Retinal pigment epithelial cell (primary cell): ENCODE measurements around the gene RGCC.

Experiments
- DNase-seq: peaks from one replicate; pipeline ENCODE4 v3.0.0-alpha.2; 2010; ENCODE audit warnings: low read depth
- H3K4me3 ChIP-seq: 2 replicates; pipeline ENCODE4 v1.5.1; 2011; ENCODE audit warnings: mild to moderate bottlenecking, low read length, control low read depth, moderate library complexity
- CTCF ChIP-seq: conservative IDR thresholded peaks from 2 replicates; pipeline ENCODE4 v1.5.1; 2011; ENCODE audit warnings: low read depth, low read length, control low read depth, inconsistent platforms

Gene RGCC

GRCh38 chr13:41491436-41491835, 34.1 kb downstream of the RGCC start:
- H3K4me3 ChIP-seq, result no peak overlapping the region
- no peak for DNase-seq
- TF ChIP-seq CTCF, result no peak

DNA sequence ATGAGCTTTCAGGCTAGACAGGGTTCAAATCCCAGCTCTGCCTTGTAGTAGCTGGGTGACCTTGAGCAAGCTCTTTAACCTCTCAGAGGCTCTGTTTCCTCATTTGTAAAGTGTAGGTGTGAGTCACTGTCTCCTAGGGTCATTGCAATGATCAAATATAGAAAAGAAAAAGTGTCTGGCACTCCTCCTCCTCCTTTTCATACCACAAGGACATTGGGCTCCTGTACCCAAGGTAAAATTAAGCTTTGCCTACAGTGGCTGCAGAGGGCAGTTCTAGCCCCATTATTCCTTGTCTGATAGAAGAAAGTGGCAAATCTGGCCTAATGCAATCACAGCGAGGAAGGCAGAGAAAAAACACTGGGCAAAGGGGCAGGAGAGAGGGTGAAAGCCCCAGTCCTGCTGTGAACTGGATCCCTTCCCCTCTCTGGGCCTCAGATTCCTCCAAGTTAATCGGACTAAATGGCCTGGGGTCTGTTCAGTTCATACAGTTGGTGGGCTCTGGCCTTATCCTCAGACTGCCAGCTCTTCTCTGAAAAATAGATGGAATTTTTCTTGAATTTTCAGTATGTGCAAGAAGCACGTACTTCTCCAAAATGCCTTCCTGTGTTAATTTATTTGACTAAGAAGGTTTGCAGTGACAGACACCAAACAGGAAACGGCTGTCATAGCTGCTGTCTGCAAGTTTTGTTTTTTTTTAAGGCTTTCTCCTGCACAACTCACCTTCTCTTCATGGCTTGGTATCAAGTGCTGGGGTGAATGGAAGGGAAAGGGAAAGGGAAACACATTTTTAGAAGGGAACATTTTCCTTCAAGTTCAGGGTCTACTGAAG, 35.3 kb downstream of the RGCC start:
- DNase-seq, result no peak
- no peak overlapping the region for H3K4me3 ChIP-seq
- TF ChIP-seq CTCF, result no peak

DNA sequence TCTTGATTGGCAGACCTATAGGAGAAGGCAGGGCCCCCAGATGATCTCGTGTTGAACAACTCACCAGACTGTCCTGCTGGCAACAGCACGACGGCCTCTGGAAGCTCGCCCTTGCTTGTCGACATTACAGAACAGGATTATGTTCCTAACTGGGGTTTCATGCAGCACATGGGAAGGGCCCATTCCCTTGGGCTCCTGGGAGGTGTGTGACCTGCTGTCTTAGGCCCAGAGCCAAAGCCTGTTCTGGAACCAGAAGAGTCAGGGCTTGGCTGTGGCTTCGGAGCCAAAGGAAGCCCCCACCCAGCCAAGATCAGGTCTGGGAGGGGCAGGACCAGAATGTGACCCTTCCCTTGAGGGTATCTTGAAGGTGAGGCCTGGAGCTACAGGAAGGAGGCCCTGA, 36.9 kb downstream of the RGCC start:
- H3K4me3 ChIP-seq, result no peak overlapping the region
- no peak for TF ChIP-seq CTCF
- DNase-seq, result no peak

DNA sequence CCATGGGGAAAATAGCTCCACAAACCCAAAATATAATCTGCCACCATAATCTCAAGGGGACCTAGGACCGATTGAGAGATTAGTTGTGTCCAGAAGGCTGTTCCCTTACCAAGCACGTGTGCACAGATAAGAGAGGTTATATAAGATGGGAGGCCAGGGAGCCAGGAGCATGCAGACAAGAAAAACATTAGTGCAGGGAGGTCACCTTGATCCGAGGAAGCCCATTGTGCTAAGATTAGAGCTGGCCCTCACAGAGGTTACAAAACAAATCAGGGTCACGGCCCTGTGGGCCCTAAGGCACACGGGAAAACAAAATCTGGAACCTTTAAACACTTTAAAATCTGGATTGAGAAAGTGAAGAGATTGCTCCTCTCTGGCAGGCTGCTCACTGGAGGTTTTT, 37.7 kb downstream of the RGCC start:
- H3K4me3 ChIP-seq, result no peak overlapping the region
- DNase-seq, result no peak
- TF ChIP-seq CTCF, result no peak

DNA sequence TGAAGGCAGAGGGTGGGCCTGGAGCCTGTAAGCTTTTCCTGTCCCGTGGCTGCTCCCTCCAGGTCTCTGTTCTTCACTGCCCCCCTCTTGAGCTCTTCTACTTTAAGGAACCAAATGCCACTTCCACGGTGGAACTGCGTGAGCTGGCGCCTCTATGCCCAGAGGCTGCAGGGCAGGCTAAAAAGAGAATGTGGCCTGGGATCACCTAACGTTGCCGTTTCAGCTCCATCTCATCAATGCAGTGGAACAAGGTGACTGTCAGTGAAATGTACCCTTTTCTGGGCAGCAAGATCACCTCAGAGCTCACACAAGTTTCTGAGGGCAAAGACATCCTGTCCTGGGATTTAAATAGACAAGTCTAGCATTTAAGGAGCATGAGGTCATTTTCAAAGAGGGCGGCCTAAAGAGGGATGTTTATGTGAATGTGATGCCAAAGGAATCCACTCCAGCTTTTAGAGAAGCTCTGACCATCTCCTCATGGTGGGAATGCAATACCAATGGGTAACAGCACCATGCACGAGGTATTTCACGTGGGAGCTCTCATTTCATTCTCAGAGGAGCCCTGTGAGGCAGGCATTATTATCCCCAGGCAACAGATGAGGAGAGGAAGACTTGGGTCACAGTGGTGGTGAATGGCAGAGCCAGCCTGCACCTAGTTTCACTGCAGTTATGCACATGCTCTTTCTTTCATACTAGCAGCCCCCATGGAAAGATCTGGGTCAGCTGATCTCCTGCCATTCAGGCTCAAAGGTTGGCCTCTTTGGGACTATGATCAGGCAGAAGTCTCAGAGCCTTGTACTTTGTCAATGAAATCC, 39.3 kb downstream of the RGCC start:
- no peak for DNase-seq
- H3K4me3 ChIP-seq, result no peak overlapping the region
- TF ChIP-seq CTCF, result no peak

DNA sequence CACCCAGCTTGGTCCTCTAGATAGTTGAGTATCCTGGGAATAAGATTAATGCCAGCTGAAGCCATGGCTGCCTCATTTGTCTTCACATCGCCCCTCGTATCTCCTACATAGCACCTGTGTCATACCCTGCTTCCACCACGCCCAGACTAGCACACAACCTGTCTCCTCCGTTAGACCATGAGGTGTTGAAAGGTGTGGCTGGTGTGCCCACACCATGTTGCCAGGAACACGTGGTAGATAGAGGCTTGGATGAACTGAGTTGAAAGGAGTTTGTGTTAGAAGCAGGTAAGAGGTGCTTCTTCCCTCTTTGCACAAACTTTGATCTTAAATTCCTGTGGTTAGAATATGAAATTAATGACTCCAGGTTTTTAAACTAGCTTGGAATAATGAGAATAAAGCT, 40.1 kb downstream of the RGCC start:
- TF ChIP-seq CTCF, result no peak
- H3K4me3 ChIP-seq, result no peak overlapping the region
- no peak for DNase-seq
